ENCODE measurements around the gene GALNT8. TPM values are rescaled to one million over a fixed set of nuclear protein-coding genes. Genes with fewer than 3 reads are reported as not detected.

The GALNT8 gene
- total RNA-seq, 2 experiments from 2014 or later: 0.26 to 0.42 TPM

Other genes starting within 250 kb of the GALNT8 start
- gene RAD51AP1, start 181.5 kb upstream of the GALNT8 start, total RNA-seq: 10 to 100 TPM; 69.5 to 76.5 TPM
- 10 to 100 TPM; 27.3 to 35.1 TPM for gene DYRK4, start 158.2 kb upstream of the GALNT8 start, total RNA-seq
- 1 to 10 TPM; 1.8 to 2.1 TPM for gene AKAP3, start 71.3 kb upstream of the GALNT8 start, total RNA-seq
- 100 to 1,000 TPM; 150 to 160 TPM for gene NDUFA9, start 71.3 kb upstream of the GALNT8 start, total RNA-seq
- gene KCNA1, start 189.5 kb downstream of the GALNT8 start, total RNA-seq: under 1 TPM in 1 of 2 experiments, not detected in 1; 0.05 TPM